GM23248 (cell line): ENCODE measurements around the gene TACR2. TPM values are rescaled to one million over a fixed set of nuclear protein-coding genes. Genes with fewer than 3 reads are reported as not detected.
A peak's percentile ranks its signal among the peaks of the same experiment; 100 is the strongest.

Experiments
- DNase-seq: peaks from one replicate; pipeline ENCODE4 v3.0.0-alpha.2; 2015
- H2AFZ ChIP-seq: fragments of 200-600 bp; sonication (generic); 2 replicates; pipeline ENCODE4 v1.6.1; 2016; ENCODE audit warnings: antibody characterized with exemption
- H3F3A ChIP-seq: fragments of 200-600 bp; sonication (generic); 2 replicates; pipeline ENCODE4 v1.6.1; 2016; ENCODE audit warnings: mild to moderate bottlenecking, antibody characterized with exemption, mixed run types; ENCODE audit not compliant: insufficient read depth
- H3K27ac ChIP-seq: fragments of 200-600 bp; sonication (generic); 2 replicates; pipeline ENCODE4 v1.5.1; 2016; ENCODE audit warnings: mild to moderate bottlenecking
- H3K27me3 ChIP-seq: fragments of 200-600 bp; sonication (generic); replicated peaks from 2 replicates; pipeline ENCODE4 v1.6.1; 2016; ENCODE audit warnings: mild to moderate bottlenecking; ENCODE audit not compliant: insufficient read depth
- H3K36me3 ChIP-seq: fragments of 200-600 bp; sonication (generic); 2 replicates; pipeline ENCODE4 v1.6.1; 2016; ENCODE audit warnings: low read depth, mild to moderate bottlenecking
- H3K4me1 ChIP-seq: fragments of 200-600 bp; sonication (generic); 2 replicates; pipeline ENCODE4 v1.6.1; 2016; ENCODE audit warnings: mild to moderate bottlenecking; ENCODE audit not compliant: insufficient read depth
- H3K4me2 ChIP-seq: fragments of 200-600 bp; sonication (generic); one replicate; pipeline ENCODE4 v1.6.1; 2016; ENCODE audit warnings: mild to moderate bottlenecking; ENCODE audit not compliant: unreplicated experiment
- H3K4me3 ChIP-seq: fragments of 200-600 bp; sonication (generic); 2 replicates; pipeline ENCODE4 v1.5.1; 2016; ENCODE audit warnings: mild to moderate bottlenecking
- H3K79me2 ChIP-seq: fragments of 200-600 bp; sonication (generic); 2 replicates; pipeline ENCODE4 v1.6.1; 2016; ENCODE audit warnings: mild to moderate bottlenecking; ENCODE audit not compliant: insufficient read depth
- H3K9ac ChIP-seq: fragments of 200-600 bp; sonication (generic); 2 replicates; pipeline ENCODE4 v1.6.1; 2016; ENCODE audit warnings: mild to moderate bottlenecking
- H3K9me2 ChIP-seq: fragments of 200-600 bp; sonication (generic); 2 replicates; pipeline ENCODE4 v1.6.1; 2016; ENCODE audit warnings: mixed run types, mild to moderate bottlenecking, moderate library complexity; ENCODE audit not compliant: insufficient read depth
- H3K9me3 ChIP-seq: fragments of 200-600 bp; sonication (generic); one replicate; pipeline ENCODE4 v1.6.1; 2017; ENCODE audit warnings: low read depth
- H4K20me1 ChIP-seq: fragments of 200-600 bp; sonication (generic); 2 replicates; pipeline ENCODE4 v1.6.0; 2016; ENCODE audit not compliant: insufficient read depth
- EZH2 ChIP-seq: fragments of 200-600 bp; sonication (generic); IDR thresholded peaks from 2 replicates; pipeline ENCODE4 v1.6.1; 2018; ENCODE audit warnings: antibody characterized with exemption, mild to moderate bottlenecking; ENCODE audit not compliant: insufficient read depth, poor library complexity, severe bottlenecking
- EZH2phosphoT487 ChIP-seq: fragments of 200-600 bp; sonication (generic); IDR thresholded peaks from 2 replicates; pipeline ENCODE4 v1.6.1; 2018; ENCODE audit warnings: antibody characterized with exemption, moderate library complexity, mild to moderate bottlenecking, low read depth; ENCODE audit not compliant: insufficient read depth
- WGBS, 2 experiments: methylation state at CpG; one replicate each; pipeline ENCODE4 v1.1.6; 2015 to 2017; ENCODE audit warnings: low lambda C conversion rate in 2 of 2, low coverage in 1 of 2; ENCODE audit errors: missing lambda C conversion rate in 2 of 2; 5-methylcytosine and 5-hydroxymethylcytosine counted together
- in situ Hi-C: fragments of 300-500 bp; cut with MboI; formaldehyde crosslinking; loops from 2 replicates; pipeline ENCODE4 v1.15.0; 2020
- polyA plus RNA-seq: library from polyadenylated mRNA; unstranded; fragments of >200 nt; fragmentation: Nextera tagmentation; extraction: Ambion mirVana; gene quantifications from 2 replicates; pipeline ENCODE4 v1.2.1, GENCODE V29; 2016
- total RNA-seq: library from RNA; depleted of rRNA; stranded (reverse); fragments of >200 nt; shearing (Covaris generic); gene quantifications from 2 replicates; pipeline ENCODE4 v1.2.3, GENCODE V29; 2014

The TACR2 gene
- total and polyA plus RNA-seq, 2 experiments from 2014 or later = 0.24 to 0.54 TPM

- no peak overlapping the region for H3K9ac ChIP-seq
- in situ Hi-C loops = no loop called here
- WGBS, 2 experiments = 47 to 48% methylated on average over 8 of the region's 8 CpGs
- DNase-seq = peak; percentile 76
- no peak overlapping the region for H3K4me3 ChIP-seq
- H3K79me2 ChIP-seq = no peaks in the 10 kb centered on the region
- H3K9me3 ChIP-seq = no peaks in the 10 kb centered on the region
- no peak overlapping the region for H3K27ac ChIP-seq
- H2AFZ ChIP-seq = no peak overlapping the region
- no peaks in the 10 kb centered on the region for H4K20me1 ChIP-seq
- 0 out of 2 replicates have a peak, but pooled peaks cover 5% of the 10 kb centered on the region for H3K4me1 ChIP-seq
- no peak for TF ChIP-seq EZH2
- no peak for TF ChIP-seq EZH2phosphoT487
- H3K36me3 ChIP-seq = no peaks in the 10 kb centered on the region
- H3K27me3 ChIP-seq = peaks cover 13% of the 10 kb centered on the region; the same call in 1 of the 2 replicates
- no peaks in the 10 kb centered on the region for H3F3A ChIP-seq
- H3K9me2 ChIP-seq = no peaks in the 10 kb centered on the region
- no peak overlapping the region for H3K4me2 ChIP-seq
Measured at GRCh38 chr10:69456880-69457693, 40.4 kb upstream of the TACR2 start.

GRCh38 chr10:69455006-69455763, 38.5 kb upstream of the TACR2 start:
- no peaks in the 10 kb centered on the region for H3K79me2 ChIP-seq
- 0 out of 2 replicates have a peak, but pooled peaks cover 5% of the 10 kb centered on the region for H3K4me1 ChIP-seq
- H3K9ac ChIP-seq = no peak overlapping the region
- H2AFZ ChIP-seq = no peak overlapping the region
- no peak overlapping the region for H3K4me3 ChIP-seq
- H4K20me1 ChIP-seq = no peaks in the 10 kb centered on the region
- no peak overlapping the region for H3K4me2 ChIP-seq
- H3F3A ChIP-seq = no peaks in the 10 kb centered on the region
- 75 to 76% methylated on average over 8 to 10 of the region's 10 CpGs for WGBS, 2 experiments
- in situ Hi-C loops = no loop called here
- TF ChIP-seq EZH2 = no peak
- TF ChIP-seq EZH2phosphoT487 = no peak
- H3K9me3 ChIP-seq = no peaks in the 10 kb centered on the region
- H3K36me3 ChIP-seq = no peaks in the 10 kb centered on the region
- DNase-seq = no peak
- no peak overlapping the region for H3K27ac ChIP-seq
- no peaks in the 10 kb centered on the region for H3K9me2 ChIP-seq
- peaks cover 19% of the 10 kb centered on the region for H3K27me3 ChIP-seq

DNA sequence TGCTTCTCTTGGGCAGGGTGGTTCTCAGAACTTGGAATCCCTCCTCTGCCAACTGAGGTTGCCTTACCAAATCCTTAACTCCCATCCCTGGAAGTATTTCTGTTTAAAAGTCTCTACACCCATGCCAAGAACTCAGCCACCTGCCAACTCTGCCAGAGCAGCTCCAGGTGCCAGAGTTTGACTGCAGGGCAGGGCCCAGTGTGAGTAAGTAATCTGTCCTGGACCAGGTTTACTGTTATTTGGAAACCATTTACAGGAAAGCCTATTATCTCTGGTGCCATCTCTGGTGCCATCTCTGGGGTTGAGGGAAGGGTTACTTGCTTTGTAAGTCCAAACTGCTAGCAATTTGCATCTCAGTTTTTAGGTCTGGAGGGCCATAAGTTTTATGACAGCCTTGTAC, 37.1 kb upstream of the TACR2 start:
- in situ Hi-C loops = no loop called here
- TF ChIP-seq EZH2phosphoT487 = no peak
- no peak for TF ChIP-seq EZH2
- no peak for DNase-seq
- peaks cover 19% of the 10 kb centered on the region for H3K27me3 ChIP-seq
- peaks cover 5% of the 10 kb centered on the region; the same call in 1 of the 2 replicates for H3K4me1 ChIP-seq
- no peaks in the 10 kb centered on the region for H3K9me3 ChIP-seq
- no peak overlapping the region for H3K4me3 ChIP-seq
- no peaks in the 10 kb centered on the region for H4K20me1 ChIP-seq
- no peak overlapping the region for H2AFZ ChIP-seq
- H3K36me3 ChIP-seq = no peaks in the 10 kb centered on the region
- no peak overlapping the region for H3K9ac ChIP-seq
- H3K4me2 ChIP-seq = no peak overlapping the region
- H3K79me2 ChIP-seq = no peaks in the 10 kb centered on the region
- no peak overlapping the region for H3K27ac ChIP-seq
- H3F3A ChIP-seq = no peaks in the 10 kb centered on the region
- H3K9me2 ChIP-seq = no peaks in the 10 kb centered on the region

DNA sequence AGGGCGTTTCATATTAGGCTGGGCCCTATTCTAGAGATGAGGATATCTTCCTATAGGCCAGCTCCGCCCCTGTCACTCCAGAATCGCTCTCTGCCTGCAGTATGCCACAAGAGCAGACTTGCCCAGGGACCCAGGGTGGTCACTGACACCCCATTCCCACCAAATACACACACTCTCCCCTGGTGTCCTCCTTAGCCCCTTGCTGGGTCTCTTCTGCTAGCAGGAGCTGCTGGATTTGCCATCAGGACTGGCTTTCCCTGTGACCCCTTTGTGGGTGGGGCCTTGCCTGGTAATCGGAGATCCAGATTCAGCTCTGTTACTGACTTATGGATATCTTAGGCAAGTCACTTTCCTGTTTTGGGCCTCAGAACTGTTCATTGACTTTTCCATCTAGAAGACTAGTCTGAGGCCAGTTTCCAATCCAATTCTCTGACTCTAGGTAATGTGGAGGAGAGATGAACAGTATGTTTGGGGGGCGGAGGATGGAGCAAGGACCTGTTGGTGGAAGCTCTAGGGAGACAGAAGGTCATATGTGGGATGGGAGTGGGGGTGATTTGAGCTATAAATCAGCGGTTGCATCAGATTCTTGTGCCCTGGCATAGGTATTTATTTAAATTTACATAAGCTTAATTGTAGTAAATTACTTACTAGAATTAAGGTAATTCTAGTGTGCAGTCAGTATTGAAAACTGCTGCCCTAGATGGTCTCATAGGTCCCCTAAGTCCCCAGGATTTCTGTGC, 36.1 kb upstream of the TACR2 start:
- Histone ChIP-seq H3K79me2 (no peaks in the 10 kb centered on the region), H3K9me2 (no peaks in the 10 kb centered on the region), H3K4me2 (no peak overlapping the region), H3K27ac (no peak overlapping the region), H4K20me1 (no peaks in the 10 kb centered on the region), H3K27me3 (peaks cover 19% of the 10 kb centered on the region), H3K9me3 (no peaks in the 10 kb centered on the region), H3K9ac (no peak overlapping the region), H3F3A (0 out of 2 replicates have a peak, but pooled peaks cover 4% of the 10 kb centered on the region), H2AFZ (no peak overlapping the region), H3K4me1 (peaks cover 5% of the 10 kb centered on the region; the same call in 1 of the 2 replicates), H3K36me3 (no peaks in the 10 kb centered on the region), H3K4me3 (no peak overlapping the region)
- no peak for DNase-seq
- TF ChIP-seq EZH2 = no peak
- TF ChIP-seq EZH2phosphoT487 = no peak
- in situ Hi-C loops = no loop called here
- WGBS, 2 experiments = 70 to 79% methylated on average over 6 of the region's 6 CpGs
